ENCODE data around the gene CILP. TPM values are rescaled to one million over a fixed set of nuclear protein-coding genes. Genes with fewer than 3 reads are reported as not detected.

The CILP gene
- total RNA-seq, 1 donor from 2014 or later = 70.9 TPM

DNA sequence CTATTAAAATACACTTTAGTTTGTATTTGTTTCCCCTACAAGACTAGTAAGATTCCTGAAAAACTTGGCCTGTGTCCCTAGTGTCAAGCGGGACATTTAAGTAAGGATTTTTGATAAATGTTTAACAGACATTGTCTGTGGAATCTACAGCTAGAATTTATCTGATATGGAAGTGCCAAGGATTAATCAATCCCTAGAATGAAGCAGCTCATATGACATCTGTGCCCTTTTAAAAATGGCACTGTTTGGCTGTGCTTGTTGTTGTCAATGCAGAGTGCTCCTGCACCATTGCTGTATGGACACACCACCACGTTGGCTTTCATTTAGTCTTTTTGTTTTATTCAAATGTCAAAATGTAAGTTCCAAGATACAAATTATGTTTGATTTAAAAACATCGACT is 63.4 kb downstream of the CILP start:
- no peak for DNase-seq

DNA sequence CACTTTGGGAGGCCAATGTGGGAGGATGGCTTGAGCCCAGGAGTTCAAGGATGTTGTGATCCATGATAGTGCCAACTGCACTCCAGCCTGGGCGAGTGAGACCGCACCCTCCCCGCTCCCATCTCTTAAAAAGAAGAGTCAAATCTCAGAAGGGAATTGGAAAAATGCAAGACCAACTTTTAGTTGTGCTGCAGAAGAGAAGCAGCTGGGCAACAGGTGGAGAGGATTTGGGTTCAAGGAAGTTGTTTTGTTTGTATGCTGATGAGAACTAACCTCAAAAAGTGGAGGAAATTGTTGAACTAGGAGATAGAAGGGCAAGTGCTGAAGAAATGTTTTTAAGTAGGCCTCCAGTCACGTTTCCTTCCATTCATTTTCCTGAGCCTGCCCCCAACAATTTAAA is 64.8 kb downstream of the CILP start:
- peak; percentile 25 for DNase-seq

Small RNA genes lying within 50 kb of the gene (small RNA-seq; reads per million reads assigned to genes)
- gene AC068213.1 (ENCODE audit: low replicate concordance) (not detected), gene RNU6-686P (ENCODE audit: low replicate concordance) (not detected)

Other genes with a start within 250 kb of the CILP start
- gene SPG21, start 221.6 kb downstream of the CILP start, total RNA-seq = 74.6 TPM
- 20.8 TPM for gene MTFMT, start 181.8 kb downstream of the CILP start, total RNA-seq
- 1.4 TPM for gene SLC51B, start 166.1 kb downstream of the CILP start, total RNA-seq
- gene RASL12, start 143.5 kb downstream of the CILP start, total RNA-seq = 32.8 TPM
- 2.6 TPM for gene KBTBD13, start 134.7 kb downstream of the CILP start, total RNA-seq
- 2.3 TPM for gene UBAP1L, start 96.3 kb downstream of the CILP start, total RNA-seq
- 13.1 TPM for gene PDCD7, start 77.7 kb downstream of the CILP start, total RNA-seq
- gene CLPX, start 26.1 kb downstream of the CILP start, total RNA-seq = 75.4 TPM
- gene PARP16, start 75.4 kb upstream of the CILP start, total RNA-seq = 8.7 TPM
- gene RNU5A-1, start 84.6 kb upstream of the CILP start, total RNA-seq = not detected
- gene RNU5B-1, start 93.2 kb upstream of the CILP start, total RNA-seq = not detected
- gene IGDCC3, start 166.5 kb upstream of the CILP start, total RNA-seq = 1.7 TPM
- 54.8 TPM for gene IGDCC4, start 211.5 kb upstream of the CILP start, total RNA-seq